ENCODE data around the gene GALNTL6.

- no peak for TF ChIP-seq POLR2A (IDR thresholded peaks at IDR 0.05; ENCODE audit: low read length)
- no peak for TF ChIP-seq GATA1 (IDR thresholded peaks at IDR 0.05; ENCODE audit: low read depth, low read length)
Observed at GRCh38 chr4:172895699-172896098, 1082.5 kb downstream of the GALNTL6 start.
